Posterior vena cava (tissue), 2 donors: Measurements from ENCODE around the gene KCNQ1OT1. TPM values are rescaled to one million over a fixed set of nuclear protein-coding genes. Genes with fewer than 3 reads are reported as not detected.

ENCODE experiments used
- DNase-seq: peaks from one replicate; pipeline ENCODE4 v3.0.0-alpha.2; 2020; ENCODE audit warnings: low spot score
- intact Hi-C, 2 donors: fragments of 100-400 bp; cut with DNase I; formaldehyde crosslinking; loops; one replicate each; pipeline versions ENCODE4 v1.14.1 to v1.14.2; 2022 to 2023
- long read RNA-seq, 2 donors: library from polyadenylated mRNA; unstranded; transcript quantifications; one replicate each; pipeline ENCODE4 v2.0.0, GENCODE V29; 2020 to 2021
- total RNA-seq, 2 donors: library from RNA; stranded (reverse); fragmentation: NEBNext Ultra II Directional; extraction: Animal tissue kit (Norgen Biotek cat#: 25700); gene quantifications; one replicate each; pipeline ENCODE4 v1.2.1, GENCODE V29; 2021
- donor health status: DM: yes; HTN: yes; CAD: no.
- donor health status: DM: yes; HTN: yes; CAD: no.

KCNQ1OT1 gene
- 1 to 10 TPM; 1.8 to 3.5 TPM for total RNA-seq
- long read RNA-seq, donor 1, full-length matches to known transcripts: 8 of 8 reads
- long read RNA-seq, donor 1, partial matches to known transcripts: 0 of 8 reads
- long read RNA-seq, donor 1, other reads (novel, unspliced or antisense): 0 of 8 reads
- long read RNA-seq, donor 2, full-length matches to known transcripts: 1 of 2 reads
- long read RNA-seq, donor 2, partial matches to known transcripts: 0 of 2 reads
- long read RNA-seq, donor 2, other reads (novel, unspliced or antisense): 1 of 2 reads

- intact Hi-C loops: loop anchor here in 1 of 2 donors (5.0 to 10.0 kb wide), 2 partner anchors 112 to 185 kb away; partner anchors contain the start of gene CDKN1C
- peak; percentile 96 for DNase-seq
These were observed at the start of gene KCNQ1OT1 for GRCh38 chr11:2699531-2700414. Gene KCNQ1OT1 (minus strand): TSS chr11:2699994.

GRCh38 chr11:2748814-2749554 is 49.2 kb upstream of the KCNQ1OT1 start:
- DNase-seq: peak; percentile 59
- intact Hi-C loops: no loop called here

GRCh38 chr11:2748061-2748813 is 48.4 kb upstream of the KCNQ1OT1 start:
- DNase-seq: peak; percentile 69
- intact Hi-C loops: no loop called here

- intact Hi-C loops: no loop called here
- peak; percentile 43 for DNase-seq
These were observed 47.6 kb upstream of the KCNQ1OT1 start for GRCh38 chr11:2747248-2748027.

- DNase-seq: peak; percentile 78
- intact Hi-C loops: no loop called here
These were observed 46.8 kb upstream of the KCNQ1OT1 start for GRCh38 chr11:2746401-2747247.

GRCh38 chr11:2745511-2745910 is 45.7 kb upstream of the KCNQ1OT1 start:
- DNase-seq: peak; percentile 63
- intact Hi-C loops: no loop called here

GRCh38 chr11:2744166-2744565 is 44.4 kb upstream of the KCNQ1OT1 start:
- DNase-seq: peak; percentile 46
- intact Hi-C loops: no loop called here

- intact Hi-C loops: no loop called here
- DNase-seq: peak; percentile 72
These were observed 43.8 kb upstream of the KCNQ1OT1 start for GRCh38 chr11:2743427-2744110.

GRCh38 chr11:2742611-2743426 is 43.0 kb upstream of the KCNQ1OT1 start:
- peak; percentile 52 for DNase-seq
- intact Hi-C loops: no loop called here

- DNase-seq: peak; percentile 71
- intact Hi-C loops: no loop called here
These were observed 42.4 kb upstream of the KCNQ1OT1 start for GRCh38 chr11:2742201-2742600.

GRCh38 chr11:2741377-2742131 is 41.8 kb upstream of the KCNQ1OT1 start:
- peak; percentile 80 for DNase-seq
- intact Hi-C loops: no loop called here

GRCh38 chr11:2741006-2741376 is 41.2 kb upstream of the KCNQ1OT1 start:
- intact Hi-C loops: no loop called here

GRCh38 chr11:2740275-2740940 is 40.6 kb upstream of the KCNQ1OT1 start:
- DNase-seq: peak; percentile 72
- intact Hi-C loops: no loop called here

More at GRCh38 chr11:2741006-2741376, 41.2 kb upstream of the KCNQ1OT1 start:
- peak; percentile 61 for DNase-seq

- intact Hi-C loops: no loop called here
- peak; percentile 67 for DNase-seq
These were observed 39.9 kb upstream of the KCNQ1OT1 start for GRCh38 chr11:2739531-2740274.
